OCI-LY1 (cell line): ENCODE measurements around the gene DQX1.

ENCODE experiments used
- H2AFZ ChIP-seq: fragments of 200-600 bp; sonication (generic), shearing (Covaris generic); 2 replicates; pipeline ENCODE4 v1.6.0; 2014; ENCODE audit warnings: antibody characterized with exemption, mild to moderate bottlenecking, low read length
- H3F3A ChIP-seq: fragments of 200-600 bp; sonication (generic), shearing (Covaris generic); 2 replicates; pipeline ENCODE4 v1.6.0; 2014; ENCODE audit warnings: mild to moderate bottlenecking, antibody characterized with exemption, low read length, moderate library complexity; ENCODE audit not compliant: insufficient read depth
- H3K27ac ChIP-seq: fragments of 200-600 bp; sonication (generic); 2 replicates; pipeline ENCODE4 v1.5.1; 2014; ENCODE audit warnings: low read length, mixed run types, mild to moderate bottlenecking, low read depth; ENCODE audit not compliant: poor library complexity, severe bottlenecking
- H3K27me3 ChIP-seq: fragments of 200-600 bp; sonication (generic); 2 replicates; pipeline ENCODE4 v1.6.0; 2014; ENCODE audit warnings: antibody characterized with exemption, mild to moderate bottlenecking, low read length, moderate library complexity; ENCODE audit not compliant: insufficient read depth
- H3K36me3 ChIP-seq: fragments of 200-600 bp; sonication (generic); 2 replicates; pipeline ENCODE4 v1.6.1; 2014; ENCODE audit warnings: mild to moderate bottlenecking, antibody characterized with exemption, low read length, moderate library complexity, mixed read lengths; ENCODE audit not compliant: insufficient read depth
- H3K4me1 ChIP-seq: fragments of 200-600 bp; sonication (generic); 2 replicates; pipeline ENCODE4 v1.5.1; 2014; ENCODE audit warnings: mild to moderate bottlenecking, low read length, moderate library complexity; ENCODE audit not compliant: insufficient read depth, severe bottlenecking
- H3K4me2 ChIP-seq: fragments of 200-600 bp; sonication (generic), shearing (Covaris generic); 2 replicates; pipeline ENCODE4 v1.6.1; 2014; ENCODE audit warnings: low read length
- H3K4me3 ChIP-seq: fragments of 200-600 bp; sonication (generic); 2 replicates; pipeline ENCODE4 v1.5.1; 2014; ENCODE audit warnings: low read length, low read depth, mild to moderate bottlenecking, mixed read lengths; ENCODE audit not compliant: poor library complexity, severe bottlenecking
- H3K79me2 ChIP-seq: fragments of 200-600 bp; shearing (Covaris generic); 2 replicates; pipeline ENCODE4 v1.6.1; 2016; ENCODE audit warnings: mixed run types, low read length, mixed read lengths; ENCODE audit not compliant: insufficient read depth
- H3K9ac ChIP-seq: fragments of 200-600 bp; sonication (generic), shearing (Covaris generic); 2 replicates; pipeline ENCODE4 v1.6.1; 2014; ENCODE audit warnings: mild to moderate bottlenecking, low read length, mixed read lengths
- H3K9me2 ChIP-seq: fragments of 200-600 bp; sonication (generic), shearing (Covaris generic); 2 replicates; pipeline ENCODE4 v1.6.1; 2014; ENCODE audit warnings: low read depth, mild to moderate bottlenecking, low read length, mixed read lengths
- H3K9me3 ChIP-seq: fragments of 200-600 bp; shearing (Covaris generic); 2 replicates; pipeline ENCODE4 v1.6.1; 2014; ENCODE audit warnings: low read length, mixed read lengths
- H4K20me1 ChIP-seq: fragments of 200-600 bp; sonication (generic), shearing (Covaris generic); 2 replicates; pipeline ENCODE4 v1.6.0; 2016; ENCODE audit warnings: mild to moderate bottlenecking, low read length; ENCODE audit not compliant: insufficient read depth
- EZH2 ChIP-seq: fragments of 200-600 bp; sonication (generic), shearing (Covaris generic); IDR thresholded peaks from 2 replicates; pipeline ENCODE4 v1.8.0; 2017; ENCODE audit warnings: borderline replicate concordance, mixed run types, mild to moderate bottlenecking, antibody characterized with exemption, low read length, moderate library complexity, mixed read lengths
- TF ChIP-seq, protein P1 (sequence below): fragments of 200-600 bp; sonication (generic), shearing (Covaris generic); IDR thresholded peaks from 2 replicates; pipeline ENCODE4 v1.5.1; 2017; ENCODE audit warnings: mild to moderate bottlenecking, antibody characterized with exemption, low read length, moderate library complexity, mixed read lengths

Gene DQX1

DNA sequence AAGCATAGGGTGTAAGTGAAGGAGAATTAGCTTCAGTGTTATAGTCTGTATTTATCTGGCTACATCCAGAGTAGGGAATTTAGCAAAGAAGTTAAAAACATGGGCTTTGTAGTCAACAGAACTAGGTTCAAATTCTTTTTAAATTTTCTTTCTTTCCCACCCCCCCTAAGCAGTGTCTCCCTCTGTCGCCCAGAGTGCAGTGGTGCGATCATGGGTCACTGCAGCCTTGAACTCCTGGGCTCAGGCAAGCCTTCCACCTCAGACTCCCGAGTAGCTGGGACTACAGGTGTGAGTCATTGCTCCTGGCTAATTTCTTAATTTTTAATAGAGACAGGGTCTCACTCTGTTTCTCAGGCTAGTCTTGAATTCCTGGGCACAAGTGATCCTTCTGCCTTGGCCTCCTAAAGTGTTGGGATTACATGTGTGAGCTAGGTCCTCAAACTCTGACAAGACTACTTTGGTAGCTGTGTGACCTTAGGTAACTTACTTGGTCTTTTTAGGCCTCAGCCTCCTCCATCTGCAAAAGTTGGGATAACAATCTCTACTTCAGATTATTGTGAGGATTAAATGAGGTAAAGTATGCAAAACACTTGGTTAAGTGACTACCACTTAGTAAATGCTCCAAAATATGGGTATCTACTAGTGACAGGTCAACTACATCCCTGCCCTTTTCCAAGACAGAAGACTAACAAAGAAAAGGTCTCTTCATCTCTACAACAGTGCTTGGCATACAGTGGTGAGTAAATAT is 46.3 kb upstream of the DQX1 start:
- Histone ChIP-seq H3K27me3 (no peaks in the 10 kb centered on the region), H2AFZ (no peak overlapping the region), H3K4me1 (peaks cover 25% of the 10 kb centered on the region), H3K9ac (no peak overlapping the region), H3K36me3 (no peaks in the 10 kb centered on the region), H3F3A (no peaks in the 10 kb centered on the region), H3K4me2 (no peak overlapping the region), H3K9me2 (no peaks in the 10 kb centered on the region), H3K27ac (no peak overlapping the region), H3K9me3 (no peaks in the 10 kb centered on the region), H3K79me2 (no peaks in the 10 kb centered on the region), H4K20me1 (no peaks in the 10 kb centered on the region), H3K4me3 (no peak overlapping the region)
- TF ChIP-seq EZH2, result no peak
- TF ChIP-seq, protein P1, sequence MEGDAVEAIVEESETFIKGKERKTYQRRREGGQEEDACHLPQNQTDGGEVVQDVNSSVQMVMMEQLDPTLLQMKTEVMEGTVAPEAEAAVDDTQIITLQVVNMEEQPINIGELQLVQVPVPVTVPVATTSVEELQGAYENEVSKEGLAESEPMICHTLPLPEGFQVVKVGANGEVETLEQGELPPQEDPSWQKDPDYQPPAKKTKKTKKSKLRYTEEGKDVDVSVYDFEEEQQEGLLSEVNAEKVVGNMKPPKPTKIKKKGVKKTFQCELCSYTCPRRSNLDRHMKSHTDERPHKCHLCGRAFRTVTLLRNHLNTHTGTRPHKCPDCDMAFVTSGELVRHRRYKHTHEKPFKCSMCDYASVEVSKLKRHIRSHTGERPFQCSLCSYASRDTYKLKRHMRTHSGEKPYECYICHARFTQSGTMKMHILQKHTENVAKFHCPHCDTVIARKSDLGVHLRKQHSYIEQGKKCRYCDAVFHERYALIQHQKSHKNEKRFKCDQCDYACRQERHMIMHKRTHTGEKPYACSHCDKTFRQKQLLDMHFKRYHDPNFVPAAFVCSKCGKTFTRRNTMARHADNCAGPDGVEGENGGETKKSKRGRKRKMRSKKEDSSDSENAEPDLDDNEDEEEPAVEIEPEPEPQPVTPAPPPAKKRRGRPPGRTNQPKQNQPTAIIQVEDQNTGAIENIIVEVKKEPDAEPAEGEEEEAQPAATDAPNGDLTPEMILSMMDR, result peak; percentile 39; the same call in 1 of the 2 replicates

DNA sequence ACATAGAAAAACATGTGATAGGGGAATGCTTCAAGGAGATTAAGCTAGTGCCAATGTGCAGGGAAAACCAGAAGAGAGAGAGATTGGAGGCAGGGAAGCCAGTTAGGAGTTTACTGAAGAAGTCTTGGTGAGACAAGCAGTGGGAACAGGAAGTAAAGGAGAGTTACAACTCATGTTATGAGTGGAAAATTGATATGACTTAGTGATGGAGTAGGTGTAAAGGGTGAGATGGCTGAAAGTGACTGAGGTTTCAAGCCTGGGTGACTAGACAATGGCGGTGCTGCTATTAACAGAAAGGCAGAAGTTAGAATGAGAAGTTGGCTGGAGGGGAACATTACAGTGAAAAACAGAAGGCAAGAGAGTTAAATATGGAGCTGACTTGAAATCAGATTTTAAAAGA is 45.0 kb upstream of the DQX1 start:
- peaks cover 25% of the 10 kb centered on the region for H3K4me1 ChIP-seq
- H3K36me3 ChIP-seq, result no peaks in the 10 kb centered on the region
- no peaks in the 10 kb centered on the region for H4K20me1 ChIP-seq
- H3K9me2 ChIP-seq, result no peaks in the 10 kb centered on the region
- no peaks in the 10 kb centered on the region for H3K27me3 ChIP-seq
- no peaks in the 10 kb centered on the region for H3K9me3 ChIP-seq
- H3K9ac ChIP-seq, result no peak overlapping the region
- H3K4me2 ChIP-seq, result no peak overlapping the region; the same call in 1 of the 2 replicates
- no peaks in the 10 kb centered on the region for H3K79me2 ChIP-seq
- H2AFZ ChIP-seq, result no peak overlapping the region
- no peak overlapping the region for H3K27ac ChIP-seq
- H3F3A ChIP-seq, result no peaks in the 10 kb centered on the region
- no peak for TF ChIP-seq EZH2
- TF ChIP-seq, protein P1, result no peak
- no peak overlapping the region for H3K4me3 ChIP-seq

DNA sequence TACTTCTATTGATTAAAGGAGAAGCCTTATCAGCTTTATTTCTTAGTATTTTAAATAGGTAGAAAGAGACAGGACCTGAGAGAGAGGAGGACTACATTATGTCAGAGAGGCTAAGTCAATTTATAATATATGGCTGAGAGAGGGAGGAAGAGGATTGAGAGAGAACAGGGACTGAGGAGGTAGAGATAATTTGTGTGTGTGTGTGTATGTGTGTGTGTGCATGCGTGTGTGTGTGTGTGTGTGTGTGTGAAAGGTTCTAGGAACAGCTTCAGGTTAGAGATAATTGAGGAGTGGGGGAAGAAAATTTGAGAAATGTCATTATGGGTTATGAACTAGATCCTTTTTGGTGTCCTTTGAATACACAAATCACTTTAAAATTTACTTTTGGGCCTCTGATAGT is 43.7 kb upstream of the DQX1 start:
- H3K36me3 ChIP-seq, result no peaks in the 10 kb centered on the region
- H3K4me1 ChIP-seq, result peaks cover 25% of the 10 kb centered on the region
- TF ChIP-seq EZH2, result no peak
- TF ChIP-seq, protein P1, result no peak
- H3K27ac ChIP-seq, result no peak overlapping the region
- no peaks in the 10 kb centered on the region for H3K27me3 ChIP-seq
- no peaks in the 10 kb centered on the region for H3K9me2 ChIP-seq
- H3F3A ChIP-seq, result no peaks in the 10 kb centered on the region
- no peak overlapping the region for H3K4me3 ChIP-seq
- H3K9me3 ChIP-seq, result no peaks in the 10 kb centered on the region
- H4K20me1 ChIP-seq, result no peaks in the 10 kb centered on the region
- H2AFZ ChIP-seq, result no peak overlapping the region
- H3K9ac ChIP-seq, result no peak overlapping the region
- no peak overlapping the region for H3K4me2 ChIP-seq
- no peaks in the 10 kb centered on the region for H3K79me2 ChIP-seq
